Measurements from ENCODE around the gene TRERF1. TPM values are rescaled to one million over a fixed set of nuclear protein-coding genes. Genes with fewer than 3 reads are reported as not detected.
A peak's percentile ranks its signal among the peaks of the same experiment; 100 is the strongest.
"Not testable (repeated sequence)": the region's sequence is repeated elsewhere in the genome, so short reads cannot be mapped to it uniquely, and the experiment has no call there.

TRERF1 gene
- polyA plus RNA-seq, 1 of the 3 experiments (the other 2 are of a cell fraction) = 3.6 TPM

DNA sequence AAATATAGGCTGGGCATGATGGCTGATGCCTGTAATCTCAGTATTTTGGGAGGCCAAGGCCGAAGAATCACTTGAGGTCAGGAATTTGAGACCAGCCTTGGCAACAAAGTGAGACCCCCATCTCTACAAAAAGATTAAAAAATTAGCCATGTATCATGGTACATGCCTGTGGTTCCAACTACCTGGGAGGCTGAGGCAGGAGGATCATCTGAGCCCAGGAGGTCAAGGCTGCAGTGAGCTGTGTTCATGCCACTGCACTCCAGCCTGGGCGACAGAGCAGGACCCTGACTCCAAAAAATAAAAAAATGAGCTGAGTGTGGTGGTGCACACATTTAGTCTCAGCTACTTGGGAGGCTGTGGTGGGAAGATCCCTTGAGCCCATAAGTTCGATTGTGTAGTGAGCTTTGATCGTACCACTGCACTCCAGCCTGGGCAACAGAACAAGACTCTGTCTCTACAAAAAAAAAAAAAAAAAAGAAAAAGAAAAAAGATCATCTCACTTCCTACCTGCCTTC lies 246.9 kb downstream of the TRERF1 start:
- Histone ChIP-seq H3K9me3 (no peaks in the 10 kb centered on the region), H2AFZ (ENCODE audit: low read depth) (no peak overlapping the region), H3F3A (replicated peaks; ENCODE audit: insufficient read depth) (peaks cover 46% of the 10 kb centered on the region), H3K9me2 (no peaks in the 10 kb centered on the region), H3K27ac (ENCODE audit: low read depth in 2 of 2, low read length in 1 of 2) (peak overlapping the region in 1 of 2 experiments; percentile 77; a peak in 2 of 4 replicates), H3K4me2 (no peak overlapping the region), H3K79me2 (ENCODE audit: insufficient read depth) (no peaks in the 10 kb centered on the region), H3K36me3 (replicated peaks in 1 of 2; ENCODE audit: control insufficient read depth in 1 of 2, insufficient read depth in 2 of 2, low read length in 1 of 2) (peaks cover 19 to 48% of the 10 kb centered on the region in 2 experiments), H3K4me3 (ENCODE audit: low read depth in 2 of 2, low read length in 1 of 2) (no peak overlapping the region), H3K4me1 (ENCODE audit: control insufficient read depth in 1 of 2, insufficient read depth in 2 of 2, low read depth in 1 of 2, low read length in 1 of 2) (peaks cover 0 to 19% of the 10 kb centered on the region in 2 experiments), H3K27me3 (ENCODE audit: insufficient read depth) (no peaks in the 10 kb centered on the region), H4K20me1 (ENCODE audit: insufficient read depth) (no peaks in the 10 kb centered on the region; the same call in 1 of the 2 replicates), H3K9ac (peak overlapping the region; percentile 30; the same call in 1 of the 2 replicates)
- WGBS (ENCODE audit: low lambda C conversion rate) = 88% methylated on average over 4 of the region's 4 CpGs
- DNase-seq = no peak
- TF ChIP-seq MXI1 (IDR thresholded peaks at IDR 0.05; ENCODE audit: low read depth, low read length) = no peak
- ChIA-PET POLR2A (interaction anchor here (0.6 kb wide), 1 partner anchor 127 kb away, joined by 3 read pairs; no protein-coding TSS in a partner anchor), CTCF (interaction anchor here (5.2 kb wide), 1 partner anchor 10 kb away, joined by 29 read pairs; no protein-coding TSS in a partner anchor)

- peaks cover 10 to 32% of the 10 kb centered on the region in 2 experiments for H3K36me3 ChIP-seq (replicated peaks in 1 of 2; ENCODE audit: control insufficient read depth in 1 of 2, insufficient read depth in 2 of 2, low read length in 1 of 2)
- H2AFZ ChIP-seq (ENCODE audit: low read depth) = no peak overlapping the region
- ChIA-PET CTCF (interaction anchor here (1.0 to 5.2 kb wide), 2 partner anchors 12 to 344 kb away, joined by 3 to 29 read pairs; no protein-coding TSS in a partner anchor), POLR2A (no interaction called here)
- H3K4me3 ChIP-seq (ENCODE audit: low read depth in 2 of 2, low read length in 1 of 2) = no peak overlapping the region
- peaks cover 0 to 19% of the 10 kb centered on the region in 2 experiments; a peak in 3 of 4 replicates for H3K4me1 ChIP-seq (ENCODE audit: control insufficient read depth in 1 of 2, insufficient read depth in 2 of 2, low read depth in 1 of 2, low read length in 1 of 2)
- DNase-seq = no peak
- no peaks in the 10 kb centered on the region for H3K27me3 ChIP-seq (ENCODE audit: insufficient read depth)
- H3F3A ChIP-seq (replicated peaks; ENCODE audit: insufficient read depth) = peaks cover 61% of the 10 kb centered on the region
- 96% methylated on average over 3 of the region's 3 CpGs for WGBS (ENCODE audit: low lambda C conversion rate)
- no peaks in the 10 kb centered on the region for H3K79me2 ChIP-seq (ENCODE audit: insufficient read depth)
- no peak for TF ChIP-seq RAD21 (IDR thresholded peaks at IDR 0.05; ENCODE audit: low read length)
- peaks cover 4% of the 10 kb centered on the region; the same call in 1 of the 2 replicates for H4K20me1 ChIP-seq (ENCODE audit: insufficient read depth)
- no peaks in the 10 kb centered on the region for H3K9me3 ChIP-seq
- H3K27ac ChIP-seq (ENCODE audit: low read depth in 2 of 2, low read length in 1 of 2) = peak overlapping the region in 1 of 2 experiments; percentile 41; a peak in 1 of 4 replicates
- H3K9ac ChIP-seq = no peak overlapping the region
- no peaks in the 10 kb centered on the region for H3K9me2 ChIP-seq
- H3K4me2 ChIP-seq = no peak overlapping the region
Observed at GRCh38 chr6:42203183-42203582, 248.5 kb downstream of the TRERF1 start.

DNA sequence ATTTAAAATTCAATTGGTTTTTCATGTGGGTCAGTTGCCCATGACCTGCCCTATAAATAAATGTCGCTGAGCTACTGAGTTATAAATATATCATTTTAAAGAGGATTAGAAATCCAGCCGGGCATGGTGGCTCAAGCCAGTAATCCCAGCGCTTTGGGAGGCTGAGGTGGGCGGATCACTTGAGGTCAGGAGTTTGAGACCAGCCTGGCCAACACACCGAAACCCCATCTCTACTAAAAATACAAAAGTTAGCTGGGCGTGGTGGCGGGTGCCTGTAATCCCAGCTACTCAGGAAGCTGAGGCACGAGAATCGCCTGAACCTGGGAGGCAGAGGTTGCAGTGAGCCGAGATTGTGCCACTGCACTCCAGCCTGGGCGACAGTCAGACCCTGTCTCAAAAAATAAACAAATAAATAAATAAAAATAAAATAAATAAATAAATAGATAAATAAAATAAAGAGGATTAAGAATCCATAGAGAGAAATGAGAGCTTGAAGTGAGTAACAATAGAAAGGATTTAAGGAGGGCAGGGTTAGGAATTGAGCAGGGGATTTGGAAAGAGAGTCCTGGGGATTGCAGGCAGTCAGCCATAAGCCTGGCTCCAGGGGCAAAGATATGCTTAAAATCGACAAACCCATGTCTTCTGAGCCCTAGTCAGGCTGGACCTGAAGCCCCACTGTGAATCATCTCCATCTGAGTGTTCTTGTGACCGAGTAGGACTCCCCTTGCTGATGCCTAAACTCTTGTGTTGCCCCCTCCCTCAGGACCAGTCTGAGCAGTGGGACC lies 249.4 kb downstream of the TRERF1 start:
- H4K20me1 ChIP-seq (ENCODE audit: insufficient read depth); POLR2A ChIA-PET; H3K9ac ChIP-seq; H3K9me3 ChIP-seq; H3K4me2 ChIP-seq; H3K9me2 ChIP-seq; DNase-seq; H3K4me3 ChIP-seq (ENCODE audit: low read depth in 2 of 2, low read length in 1 of 2); H3K79me2 ChIP-seq (ENCODE audit: insufficient read depth); H2AFZ ChIP-seq (ENCODE audit: low read depth); H3K27me3 ChIP-seq (ENCODE audit: insufficient read depth): not testable (repeated sequence)
- Histone ChIP-seq H3K27ac (ENCODE audit: low read depth in 2 of 2, low read length in 1 of 2) (peak overlapping the region in 1 of 2 experiments; percentile 94; a peak in 2 of 4 replicates), H3F3A (replicated peaks; ENCODE audit: insufficient read depth) (peaks cover 69% of the 10 kb centered on the region), H3K36me3 (replicated peaks in 1 of 2; ENCODE audit: control insufficient read depth in 1 of 2, insufficient read depth in 2 of 2, low read length in 1 of 2) (peaks cover 5 to 24% of the 10 kb centered on the region in 2 experiments), H3K4me1 (ENCODE audit: control insufficient read depth in 1 of 2, insufficient read depth in 2 of 2, low read depth in 1 of 2, low read length in 1 of 2) (peaks cover 0 to 24% of the 10 kb centered on the region in 2 experiments; a peak in 3 of 4 replicates)
- WGBS (ENCODE audit: low lambda C conversion rate) = 86% methylated on average over 13 of the region's 13 CpGs
- CTCF ChIA-PET = interaction anchor here (5.2 kb wide), 1 partner anchor 12 kb away, joined by 29 read pairs; no protein-coding TSS in a partner anchor

Data from SK-N-SH (cell line).